Right cardiac atrium (tissue), 5 donors: ENCODE measurements around the gene EPO. TPM values are rescaled to one million over a fixed set of nuclear protein-coding genes. Genes with fewer than 3 reads are reported as not detected.
"Not testable (repeated sequence)": the region's sequence is repeated elsewhere in the genome, so short reads cannot be mapped to it uniquely, and the experiment has no call there.

Experiments used
- ATAC-seq, 2 donors: fragments of 200-7000 bp; cut with Tn5 transposase; one replicate each; pipeline versions ENCODE4 v1.8.0 to v1.9.1; 2020; ENCODE audit warnings: moderate library complexity in 2 of 2, mild to moderate bottlenecking in 1 of 2
- DNase-seq, 3 donors: peaks; one replicate each; pipeline ENCODE4 v3.0.0-alpha.2; 2020
- H3K27ac ChIP-seq: one replicate; pipeline ENCODE4 v1.5.1; 2013; ENCODE audit warnings: mild to moderate bottlenecking, low read length, control low read depth, moderate library complexity
- H3K27me3 ChIP-seq: one replicate; pipeline ENCODE4 v1.6.1; 2013; ENCODE audit not compliant: control insufficient read depth, insufficient read depth
- H3K4me1 ChIP-seq: one replicate; pipeline ENCODE4 v1.6.1; 2013; ENCODE audit warnings: low read length; ENCODE audit not compliant: control insufficient read depth, insufficient read depth
- H3K4me3 ChIP-seq: one replicate; pipeline ENCODE4 v1.5.1; 2013; ENCODE audit warnings: low read length, control low read depth
- H3K9me3 ChIP-seq: one replicate; pipeline ENCODE4 v1.6.1; 2013; ENCODE audit warnings: low read length; ENCODE audit not compliant: control insufficient read depth
- WGBS: extraction: QIAGEN DNeasy Blood & Tissue Kit; methylation state at CpG from one replicate; pipeline ENCODE4 v1.1.7; 2013; 5-methylcytosine and 5-hydroxymethylcytosine counted together
- intact Hi-C, 4 donors: fragments of 100-400 bp; cut with DNase I; formaldehyde crosslinking; loops; one replicate each; pipeline versions ENCODE4 v1.11.0 to v1.14.0; 2022 to 2023
- polyA plus RNA-seq: library from polyadenylated mRNA; stranded (reverse); fragments of 200-250 nt; gene quantifications from one replicate; pipeline ENCODE4 v1.2.3, GENCODE V29; 2013
- total RNA-seq, 4 donors: library from RNA; stranded (reverse); fragmentation: NEBNext Ultra II Directional; extraction: Animal tissue kit (Norgen Biotek cat#: 25700); gene quantifications; one replicate each; pipeline ENCODE4 v1.2.1, GENCODE V29; 2021
- donor health status: healthy with polysubstance abuse.
- donor health status: DM: no; HTN: yes; CAD: no.
- donor health status: DM: no; HTN: no; CAD: no.
- donor health status: DM: no; HTN: yes; CAD: no; lungs with severe emphysema.
- donor health status: DM: yes; HTN: yes; CAD: no.

The EPO gene
- total and polyA plus RNA-seq, 5 donors, result not detected

GRCh38 chr7:100745184-100745583 lies 24.9 kb downstream of the EPO start:
- DNase-seq (peak; percentile 61 to 86 (median 84)), ATAC-seq (peak; percentile 84 to 85)
- H3K27ac ChIP-seq, result no peak overlapping the region
- no peaks in the 10 kb centered on the region for H3K9me3 ChIP-seq
- WGBS, result 3% methylated on average over 27 of the region's 28 CpGs
- intact Hi-C loops, result no loop called here
- no peaks in the 10 kb centered on the region for H3K4me1 ChIP-seq
- H3K27me3 ChIP-seq, result no peaks in the 10 kb centered on the region
- peak overlapping the region; percentile 31 for H3K4me3 ChIP-seq

- Histone ChIP-seq H3K27ac (no peak overlapping the region), H3K4me3 (no peak overlapping the region), H3K4me1 (no peaks in the 10 kb centered on the region), H3K27me3 (no peaks in the 10 kb centered on the region), H3K9me3 (no peaks in the 10 kb centered on the region)
- ATAC-seq (no peak), DNase-seq (no peak)
- intact Hi-C loops, result no loop called here
- 83% methylated on average over 5 of the region's 5 CpGs for WGBS
These were observed 32.7 kb downstream of the EPO start for GRCh38 chr7:100752994-100753393.

DNA sequence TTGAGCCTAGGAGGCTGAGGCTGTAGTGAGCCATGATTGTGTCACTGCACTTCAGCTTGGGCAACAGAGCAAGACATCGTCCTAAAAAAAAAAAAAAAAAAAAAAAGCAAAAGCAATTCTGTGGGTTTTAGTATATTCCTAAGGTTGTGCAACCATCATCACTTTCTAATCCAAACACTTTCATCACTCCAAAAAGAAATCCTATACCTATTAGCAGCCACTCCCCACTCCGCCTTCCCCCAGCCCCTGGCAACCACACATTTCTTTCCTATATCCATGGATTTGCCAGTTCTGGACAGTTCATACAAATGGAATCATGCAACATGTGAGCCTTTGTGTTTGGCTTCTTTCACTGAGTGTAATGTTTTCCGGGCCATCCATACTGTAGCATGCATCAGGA lies 33.5 kb downstream of the EPO start:
- Histone ChIP-seq H3K27ac (no peak overlapping the region), H3K9me3 (no peaks in the 10 kb centered on the region), H3K4me1 (no peaks in the 10 kb centered on the region), H3K27me3 (no peaks in the 10 kb centered on the region), H3K4me3 (no peak overlapping the region)
- intact Hi-C loops, result no loop called here
- ATAC-seq (no peak), DNase-seq (no peak)
- 77% methylated on average over 3 of the region's 3 CpGs for WGBS

DNA sequence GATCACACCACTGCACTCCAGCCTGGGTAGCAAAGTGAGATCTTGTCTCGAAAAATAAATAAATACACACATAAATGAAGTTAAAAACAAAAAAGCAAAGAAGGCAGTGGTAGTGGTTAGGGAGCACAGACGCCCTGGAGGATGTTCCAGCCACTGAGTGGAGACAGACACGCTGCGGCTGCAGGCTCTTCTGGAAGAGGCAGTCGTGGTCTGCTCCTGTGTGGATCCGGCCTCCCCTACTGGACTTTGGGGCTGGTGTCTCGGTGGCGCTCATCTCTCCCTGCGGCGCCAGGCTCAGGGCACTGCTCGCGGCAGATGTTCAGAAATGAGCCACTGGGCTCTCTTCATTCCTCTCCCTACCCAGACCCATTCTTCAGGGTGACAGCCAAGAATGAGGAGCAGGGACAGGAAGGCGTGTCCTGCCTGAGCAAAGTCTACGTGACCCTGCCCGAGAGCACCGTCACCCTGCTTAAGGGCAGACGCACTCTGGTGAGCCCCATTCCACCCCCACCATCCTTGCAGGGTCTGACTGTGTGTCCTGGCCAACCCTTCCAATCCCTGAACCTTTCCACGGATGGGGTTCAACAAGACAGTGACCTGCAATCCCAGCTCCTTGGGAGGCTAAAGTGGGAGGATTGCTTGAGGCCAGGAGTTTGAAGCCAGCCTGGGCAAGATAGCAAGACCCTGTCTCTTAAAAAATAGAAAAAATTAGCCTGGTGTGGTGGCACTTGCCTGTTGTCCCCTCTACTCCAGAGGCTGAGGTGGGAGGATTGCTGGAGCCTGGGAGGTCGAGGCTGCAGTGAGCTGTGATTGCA lies 39.3 kb downstream of the EPO start:
- H3K27me3 ChIP-seq, result no peaks in the 10 kb centered on the region
- intact Hi-C loops, result no loop called here
- H3K4me3 ChIP-seq, result no peak overlapping the region
- no peak for DNase-seq
- WGBS, result 71% methylated on average over 19 of the region's 19 CpGs
- no peaks in the 10 kb centered on the region for H3K4me1 ChIP-seq
- peak in 1 of 2 donors; percentile 20 for ATAC-seq
- no peak overlapping the region for H3K27ac ChIP-seq
- H3K9me3 ChIP-seq, result no peaks in the 10 kb centered on the region

DNA sequence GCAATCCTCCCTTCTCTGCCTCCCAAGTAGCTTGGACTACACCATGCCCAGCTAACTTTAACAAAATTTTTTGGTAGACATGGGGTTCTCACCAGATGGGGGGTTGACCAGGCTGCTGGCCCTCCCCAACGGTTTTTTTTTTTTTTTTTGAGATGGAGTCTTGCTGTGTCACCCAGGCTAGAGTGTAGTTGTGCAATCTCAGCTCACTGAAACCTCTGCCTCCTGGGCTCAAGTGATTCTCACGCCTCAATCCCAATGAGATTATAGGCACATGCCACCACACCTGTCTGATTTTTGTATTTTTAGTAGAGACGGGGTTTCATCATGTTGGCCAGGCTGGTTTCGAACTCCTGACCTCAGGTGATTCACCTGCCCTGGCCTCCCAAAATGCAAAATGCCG lies 42.6 kb downstream of the EPO start:
- not testable (repeated sequence) for DNase-seq, H3K27me3 ChIP-seq, ATAC-seq

DNA sequence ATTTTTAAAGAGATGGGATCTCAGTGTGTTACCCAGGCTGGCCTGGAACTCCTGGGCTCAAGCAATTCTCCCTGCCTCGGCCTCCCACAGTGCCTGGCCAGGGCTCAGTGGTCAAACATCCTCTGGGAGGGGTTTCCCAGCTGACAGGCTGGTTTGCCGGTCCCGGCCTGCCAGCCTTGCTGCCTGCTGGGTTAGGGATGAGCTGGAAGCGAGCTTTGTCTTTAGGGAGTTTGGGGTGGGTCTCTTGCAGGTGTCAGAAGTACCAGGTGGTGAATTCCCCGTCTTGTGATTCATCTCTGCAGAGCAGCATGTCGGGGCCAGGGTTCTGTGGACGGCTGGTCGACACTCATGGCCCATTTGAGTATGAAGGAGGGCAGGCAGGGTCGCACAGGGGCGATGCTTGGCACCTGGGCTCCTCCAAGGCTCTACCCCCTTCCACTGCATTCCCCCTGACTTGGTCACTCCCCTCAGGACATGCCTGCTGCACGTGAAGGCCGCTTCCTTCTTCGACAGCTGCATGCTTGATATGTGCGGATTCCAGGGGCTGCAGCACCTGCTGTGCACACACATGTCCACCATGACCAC lies 43.4 kb downstream of the EPO start:
- Histone ChIP-seq H3K9me3 (no peaks in the 10 kb centered on the region), H3K4me1 (no peaks in the 10 kb centered on the region), H3K27ac (no peak overlapping the region), H3K4me3 (no peak overlapping the region), H3K27me3 (no peaks in the 10 kb centered on the region)
- 59% methylated on average over 14 of the region's 14 CpGs for WGBS
- ATAC-seq, result no peak
- intact Hi-C loops, result no loop called here
- no peak for DNase-seq

More for the DNA sequence above, 42.6 kb downstream of the EPO start:
- H3K4me3 ChIP-seq, H3K27ac ChIP-seq, intact Hi-C loops, H3K4me1 ChIP-seq, H3K9me3 ChIP-seq: not testable (repeated sequence)
- WGBS, result 79% methylated on average over 5 of the region's 5 CpGs

DNA sequence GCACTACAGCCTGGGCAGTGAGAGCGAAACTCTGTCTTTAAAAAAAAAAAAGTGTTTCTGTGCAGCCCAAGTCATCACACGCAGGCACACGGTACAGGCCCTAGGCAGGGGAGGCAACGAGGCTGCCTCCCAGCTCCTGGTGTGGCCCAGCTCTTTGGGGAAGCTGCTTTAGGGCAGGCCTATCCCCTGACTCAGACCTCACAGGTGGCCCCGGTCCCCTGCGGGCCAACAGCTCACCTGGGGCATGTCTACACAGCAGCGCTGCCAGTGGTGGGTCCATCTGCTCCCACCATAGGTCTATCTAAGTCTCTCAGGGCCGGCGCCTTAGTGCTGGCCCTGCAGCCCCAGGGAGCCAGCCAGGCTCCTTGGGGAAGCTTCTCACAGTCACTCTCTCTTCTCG lies 44.6 kb downstream of the EPO start:
- Histone ChIP-seq H3K27ac (no peak overlapping the region), H3K9me3 (no peaks in the 10 kb centered on the region), H3K27me3 (no peaks in the 10 kb centered on the region), H3K4me3 (no peak overlapping the region), H3K4me1 (no peaks in the 10 kb centered on the region)
- ATAC-seq (peak in 1 of 2 donors; percentile 33), DNase-seq (no peak)
- WGBS, result 68% methylated on average over 10 of the region's 10 CpGs
- intact Hi-C loops, result no loop called here

GRCh38 chr7:100765250-100765649 lies 45.0 kb downstream of the EPO start:
- whole genome bisulfite sequencing, result 70% methylated on average over 16 of the region's 16 CpGs
- H3K27me3 ChIP-seq, result no peaks in the 10 kb centered on the region
- no peaks in the 10 kb centered on the region for H3K9me3 ChIP-seq
- intact Hi-C loops, result no loop called here
- ATAC-seq (no peak), DNase-seq (no peak)
- no peaks in the 10 kb centered on the region for H3K4me1 ChIP-seq
- H3K4me3 ChIP-seq, result no peak overlapping the region
- H3K27ac ChIP-seq, result no peak overlapping the region

DNA sequence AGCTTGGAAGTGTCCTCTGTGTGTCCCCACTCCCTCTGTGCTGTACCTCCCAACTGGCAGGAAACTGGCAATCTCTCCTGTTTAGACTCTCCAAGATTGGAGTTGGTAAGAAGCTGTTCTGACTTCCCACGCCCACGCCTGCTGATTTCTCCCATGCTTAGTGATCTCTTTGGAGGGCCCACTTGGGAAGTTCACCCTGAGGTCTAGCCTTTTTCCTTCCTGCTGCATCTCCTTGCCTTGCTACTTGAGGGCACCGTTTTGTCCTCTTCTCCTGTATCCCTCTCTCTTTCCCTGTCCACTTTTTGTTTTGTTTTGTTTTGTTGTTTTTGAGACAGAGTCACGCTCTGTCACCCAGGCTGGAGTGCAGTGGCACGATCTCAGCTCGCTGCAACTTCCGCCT lies 48.5 kb downstream of the EPO start:
- Histone ChIP-seq H3K27me3 (no peaks in the 10 kb centered on the region), H3K4me3 (no peak overlapping the region), H3K9me3 (no peaks in the 10 kb centered on the region), H3K27ac (no peak overlapping the region), H3K4me1 (no peaks in the 10 kb centered on the region)
- DNase-seq (no peak), ATAC-seq (no peak)
- intact Hi-C loops, result no loop called here
- WGBS, result 78% methylated on average over 7 of the region's 7 CpGs
